Activated naive CD8-positive, alpha-beta T cell treated with anti-CD3 and anti-CD28 coated beads for 36 hours (primary cell): ENCODE results near the gene CRYBG1. TPM values are rescaled to one million over a fixed set of nuclear protein-coding genes. Genes with fewer than 3 reads are reported as not detected.

Experiments used
- DNase-seq: peaks from one replicate; pipeline ENCODE4 v3.0.0; 2021
- H3K27ac Mint-ChIP-seq: one replicate; pipeline ENCODE4 v1.8.0; 2022; ENCODE audit warnings: mild to moderate bottlenecking, moderate library complexity, mixed read lengths
- H3K27me3 Mint-ChIP-seq: one replicate; pipeline ENCODE4 v1.8.0; 2022; ENCODE audit warnings: mild to moderate bottlenecking, mixed read lengths
- H3K36me3 Mint-ChIP-seq: one replicate; pipeline ENCODE4 v1.8.0; 2021; ENCODE audit warnings: mild to moderate bottlenecking, mixed read lengths
- H3K4me1 Mint-ChIP-seq: one replicate; pipeline ENCODE4 v1.8.0; 2021; ENCODE audit warnings: mixed read lengths
- H3K4me3 Mint-ChIP-seq: one replicate; pipeline ENCODE4 v1.8.0; 2022; ENCODE audit warnings: mild to moderate bottlenecking, moderate library complexity, mixed read lengths
- H3K9me3 Mint-ChIP-seq: one replicate; pipeline ENCODE4 v1.8.0; 2022; ENCODE audit warnings: mixed read lengths
- total RNA-seq, 2 experiments: library from RNA; stranded (reverse); gene quantifications; one replicate each; pipeline ENCODE4 v1.2.3, GENCODE V29; 2021

CRYBG1 gene
- total RNA-seq, 2 experiments from 2014 or later: 20.3 to 20.4 TPM

DNA sequence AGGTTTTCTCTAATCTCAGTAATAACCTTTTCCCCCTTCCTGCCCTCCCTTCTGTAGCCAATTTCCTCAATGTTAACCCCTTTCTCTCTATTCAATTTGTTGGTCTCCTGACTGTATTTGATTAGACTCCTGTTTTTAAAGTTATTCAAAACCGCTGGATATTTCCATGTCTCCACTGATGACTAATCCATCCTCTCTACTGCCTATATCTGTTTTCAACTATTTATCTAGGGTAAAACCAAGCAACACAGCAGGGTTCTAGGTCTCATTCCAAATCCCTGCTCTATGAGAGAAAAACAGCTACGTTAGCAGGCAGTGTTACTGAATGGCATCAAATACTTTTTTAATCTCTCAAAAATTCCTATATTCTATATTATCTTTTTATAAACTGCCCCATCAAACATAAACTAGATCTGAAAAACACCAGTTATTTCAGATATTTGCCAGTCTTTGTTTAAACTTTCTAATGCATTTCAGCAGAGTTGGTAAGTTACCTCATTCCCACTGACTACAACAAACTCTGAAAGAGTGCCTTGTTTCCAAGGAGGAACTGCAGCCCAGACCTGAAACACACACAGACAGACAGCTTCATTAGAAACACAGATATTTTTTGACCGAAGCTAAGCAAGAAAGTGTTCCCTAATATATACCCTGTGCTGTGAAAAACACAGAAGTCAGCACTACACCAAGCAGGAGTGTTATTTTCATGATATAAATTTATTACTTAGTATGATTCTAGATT, 260.6 kb downstream of the CRYBG1 start:
- H3K27ac Mint-ChIP-seq: no peak overlapping the region
- H3K4me1 Mint-ChIP-seq: no peaks in the 10 kb centered on the region
- H3K36me3 Mint-ChIP-seq: peaks cover 8% of the 10 kb centered on the region
- H3K4me3 Mint-ChIP-seq: no peak overlapping the region
- H3K27me3 Mint-ChIP-seq: no peaks in the 10 kb centered on the region
- no peak for DNase-seq
- no peaks in the 10 kb centered on the region for H3K9me3 Mint-ChIP-seq

Other genes with a start within 250 kb of the CRYBG1 start
- 10 to 100 TPM; 36.9 to 41.8 TPM for gene ATG5, start 35.0 kb upstream of the CRYBG1 start, total RNA-seq